ENCODE data around the gene NAV2. TPM values are rescaled to one million over a fixed set of nuclear protein-coding genes. Genes with fewer than 3 reads are reported as not detected.

NAV2 gene
- polyA plus RNA-seq, 3 donors, result not detected

DNA sequence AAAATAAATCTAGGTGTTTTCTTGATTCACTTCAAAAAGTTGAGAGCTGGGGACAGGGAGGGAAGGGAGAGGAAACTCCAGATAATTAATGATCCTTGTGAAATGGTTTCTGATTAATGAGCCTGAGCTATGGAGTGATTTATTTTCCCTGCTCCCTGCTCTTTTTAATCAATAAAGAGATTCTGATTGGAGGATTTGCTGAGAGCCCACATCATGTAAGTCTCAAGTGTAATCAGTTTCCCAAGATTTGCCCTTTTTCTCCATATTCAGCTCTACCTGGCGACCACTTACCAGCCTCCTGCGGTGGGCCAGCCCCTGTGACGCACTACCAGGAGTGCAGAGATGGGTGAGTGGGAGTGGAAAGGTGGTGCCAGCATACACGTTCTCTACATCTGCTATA lies 114.0 kb downstream of the NAV2 start:
- no peak overlapping the region for H3K4me2 ChIP-seq (replicated peaks; ENCODE audit: extremely low read depth, low read length, poor library complexity, severe bottlenecking)
- peaks cover 0 to 1% (median 0%) of the 10 kb centered on the region in 7 donors for H3K9me3 Mint-ChIP-seq
- H3K36me3 Mint-ChIP-seq, result no peaks in the 10 kb centered on the region
- H3K4me3 Mint-ChIP-seq, result no peak overlapping the region
- no peak overlapping the region for H2AFZ ChIP-seq (ENCODE audit: insufficient read depth, low read depth, low read length, poor library complexity, severe bottlenecking)
- no peak for TF ChIP-seq CTCF (IDR thresholded peaks at IDR 0.05)
- H3K36me3 ChIP-seq (replicated peaks in 1 of 2; ENCODE audit: control insufficient read depth in 1 of 2, insufficient read depth in 2 of 2, low read length in 2 of 2), result no peaks in the 10 kb centered on the region
- H3K4me1 ChIP-seq (ENCODE audit: control insufficient read depth in 1 of 2, insufficient read depth in 2 of 2, low read length in 2 of 2), result peaks cover 0 to 2% of the 10 kb centered on the region in 2 donors
- no peaks in the 10 kb centered on the region for H3K79me2 ChIP-seq (ENCODE audit: insufficient read depth, low read length)
- no peaks in the 10 kb centered on the region for H4K20me1 ChIP-seq (ENCODE audit: insufficient read depth, low read length)
- H3K9ac ChIP-seq (ENCODE audit: insufficient read depth, low read length, poor library complexity, severe bottlenecking), result no peak overlapping the region
- no peak overlapping the region for H3K4me3 ChIP-seq (replicated peaks in 1 of 3; ENCODE audit: low read depth in 2 of 3, low read length in 3 of 3)
- no peak overlapping the region for H3K27ac Mint-ChIP-seq
- DNase-seq, result no peak
- WGBS (ENCODE audit: insufficient coverage), result 100% methylated on average over 1 of the region's 4 CpGs
- H3K27me3 Mint-ChIP-seq (ENCODE audit: low read depth in 3 of 3), result peaks cover 0 to 2% (median 2%) of the 10 kb centered on the region in 3 donors
- no peaks in the 10 kb centered on the region for H3K9me3 ChIP-seq (replicated peaks in 1 of 2; ENCODE audit: control insufficient read depth in 1 of 2, insufficient read depth in 1 of 2, low read length in 2 of 2)
- H3K27me3 ChIP-seq (ENCODE audit: control insufficient read depth in 2 of 2, insufficient read depth in 2 of 2, low read length in 2 of 2), result no peaks in the 10 kb centered on the region
- intact Hi-C loops (cut with micrococcal nuclease), result no loop called here
- no peak overlapping the region for H3K27ac ChIP-seq (ENCODE audit: low read depth in 1 of 2, low read length in 2 of 2)
- H3K4me1 Mint-ChIP-seq, result peaks cover 2% of the 10 kb centered on the region

- Histone ChIP-seq H3K9ac (ENCODE audit: insufficient read depth, low read length, poor library complexity, severe bottlenecking) (no peak overlapping the region), H3K4me3 (replicated peaks in 1 of 3; ENCODE audit: low read depth in 2 of 3, low read length in 3 of 3) (no peak overlapping the region), H4K20me1 (ENCODE audit: insufficient read depth, low read length) (no peaks in the 10 kb centered on the region), H3K9me3 (replicated peaks in 1 of 2; ENCODE audit: control insufficient read depth in 1 of 2, insufficient read depth in 1 of 2, low read length in 2 of 2) (no peaks in the 10 kb centered on the region), H3K36me3 (replicated peaks in 1 of 2; ENCODE audit: control insufficient read depth in 1 of 2, insufficient read depth in 2 of 2, low read length in 2 of 2) (no peaks in the 10 kb centered on the region), H3K79me2 (ENCODE audit: insufficient read depth, low read length) (no peaks in the 10 kb centered on the region), H3K27ac (ENCODE audit: low read depth in 1 of 2, low read length in 2 of 2) (no peak overlapping the region), H3K27me3 (ENCODE audit: control insufficient read depth in 2 of 2, insufficient read depth in 2 of 2, low read length in 2 of 2) (no peaks in the 10 kb centered on the region), H3K4me1 (ENCODE audit: control insufficient read depth in 1 of 2, insufficient read depth in 2 of 2, low read length in 2 of 2) (no peaks in the 10 kb centered on the region), H2AFZ (ENCODE audit: insufficient read depth, low read depth, low read length, poor library complexity, severe bottlenecking) (no peak overlapping the region), H3K4me2 (replicated peaks; ENCODE audit: extremely low read depth, low read length, poor library complexity, severe bottlenecking) (no peak overlapping the region)
- intact Hi-C loops (cut with micrococcal nuclease), result no loop called here
- H3K36me3 Mint-ChIP-seq, result no peaks in the 10 kb centered on the region
- TF ChIP-seq CTCF (IDR thresholded peaks at IDR 0.05), result no peak
- DNase-seq, result no peak
- peak overlapping the region in 3 of 7 donors; percentile 40 to 79 (median 70) for H3K27ac Mint-ChIP-seq
- H3K27me3 Mint-ChIP-seq (ENCODE audit: low read depth in 3 of 3), result peaks cover 0 to 2% (median 2%) of the 10 kb centered on the region in 3 donors
- H3K4me3 Mint-ChIP-seq, result peak overlapping the region in 1 of 2 donors; percentile 56
- peaks cover 0 to 2% (median 0%) of the 10 kb centered on the region in 7 donors for H3K9me3 Mint-ChIP-seq
- H3K4me1 Mint-ChIP-seq, result no peaks in the 10 kb centered on the region
- WGBS (ENCODE audit: insufficient coverage), result 90% methylated on average over 6 of the region's 12 CpGs
These were observed 114.9 kb downstream of the NAV2 start for GRCh38 chr11:19827399-19828135.

All from CD14-positive monocyte (primary cell).